Measurements from ENCODE around the gene MAMDC2. TPM values are rescaled to one million over a fixed set of nuclear protein-coding genes. Genes with fewer than 3 reads are reported as not detected.

MAMDC2 gene
- total and polyA plus RNA-seq, 2 donors (not counting 1 experiment from before 2014, with no cell fraction given), result 14.4 to 23.0 TPM

- H2AFZ ChIP-seq (ENCODE audit: low read length), result no peak overlapping the region
Observed at GRCh38 chr9:70020991-70021571, 22.6 kb upstream of the MAMDC2 start.

GRCh38 chr9:70028287-70028686 lies 15.4 kb upstream of the MAMDC2 start:
- Histone ChIP-seq H3K27ac (ENCODE audit: insufficient read depth, low read length) (no peak overlapping the region), H3K27me3 (ENCODE audit: control insufficient read depth, insufficient read depth, low read length) (no peaks in the 10 kb centered on the region), H3K9ac (ENCODE audit: insufficient read depth, low read length) (no peak overlapping the region)

More at GRCh38 chr9:70020991-70021571, 22.6 kb upstream of the MAMDC2 start:
- TF ChIP-seq EZH2 (IDR thresholded peaks at IDR 0.05; ENCODE audit: low read length, missing control alignments), result no peak
- no peak for TF ChIP-seq CTCF (conservative IDR thresholded peaks at IDR 0.05 in 1 of 2, IDR thresholded peaks at IDR 0.05 in 1 of 2; ENCODE audit: low read depth in 1 of 2, low read length in 2 of 2)
- no peak overlapping the region for H3K4me3 ChIP-seq (replicated peaks in 1 of 4; ENCODE audit: control extremely low read depth in 1 of 4, insufficient read depth in 1 of 4, low read depth in 3 of 4, low read length in 4 of 4)
- no peaks in the 10 kb centered on the region for H3K36me3 ChIP-seq (ENCODE audit: control insufficient read depth, insufficient read depth, low read length)
- no peak overlapping the region for H3K9ac ChIP-seq (ENCODE audit: insufficient read depth, low read length)
- peak overlapping the region; percentile 40 for H3K27ac ChIP-seq (ENCODE audit: insufficient read depth, low read length)
- peaks cover 4% of the 10 kb centered on the region for H3K4me1 ChIP-seq (ENCODE audit: control insufficient read depth, extremely low read depth, insufficient read depth, low read length)
- H3K4me2 ChIP-seq (ENCODE audit: extremely low read depth, insufficient read depth, low read length), result peak overlapping the region; percentile 57
- no peaks in the 10 kb centered on the region for H3K27me3 ChIP-seq (ENCODE audit: control insufficient read depth, insufficient read depth, low read length)
- DNase-seq (ENCODE audit: low read depth in 2 of 2), result peak; percentile 82 to 96
- H4K20me1 ChIP-seq (ENCODE audit: control insufficient read depth, extremely low read depth, insufficient read depth, low read length), result no peaks in the 10 kb centered on the region
- no peaks in the 10 kb centered on the region for H3K9me3 ChIP-seq (ENCODE audit: control insufficient read depth, insufficient read depth, low read depth, low read length)
- H3K79me2 ChIP-seq (ENCODE audit: control insufficient read depth, insufficient read depth, low read length), result no peaks in the 10 kb centered on the region

GRCh38 chr9:70030156-70030555 lies 13.5 kb upstream of the MAMDC2 start:
- no peaks in the 10 kb centered on the region for H3K79me2 ChIP-seq (ENCODE audit: control insufficient read depth, insufficient read depth, low read length)
- no peaks in the 10 kb centered on the region for H4K20me1 ChIP-seq (ENCODE audit: control insufficient read depth, extremely low read depth, insufficient read depth, low read length)
- H3K9ac ChIP-seq (ENCODE audit: insufficient read depth, low read length), result no peak overlapping the region
- H3K9me3 ChIP-seq (ENCODE audit: control insufficient read depth, insufficient read depth, low read depth, low read length), result no peaks in the 10 kb centered on the region
- H3K4me2 ChIP-seq (ENCODE audit: extremely low read depth, insufficient read depth, low read length), result no peak overlapping the region
- H2AFZ ChIP-seq (ENCODE audit: low read length), result no peak overlapping the region
- TF ChIP-seq CTCF (conservative IDR thresholded peaks at IDR 0.05 in 1 of 2, IDR thresholded peaks at IDR 0.05 in 1 of 2; ENCODE audit: low read depth in 1 of 2, low read length in 2 of 2), result no peak
- TF ChIP-seq EZH2 (IDR thresholded peaks at IDR 0.05; ENCODE audit: low read length, missing control alignments), result no peak
- peak; percentile 23 to 39 for DNase-seq (ENCODE audit: low read depth in 2 of 2)
- H3K27ac ChIP-seq (ENCODE audit: insufficient read depth, low read length), result no peak overlapping the region
- no peak overlapping the region for H3K4me3 ChIP-seq (replicated peaks in 1 of 4; ENCODE audit: control extremely low read depth in 1 of 4, insufficient read depth in 1 of 4, low read depth in 3 of 4, low read length in 4 of 4)
- no peaks in the 10 kb centered on the region for H3K4me1 ChIP-seq (ENCODE audit: control insufficient read depth, extremely low read depth, insufficient read depth, low read length)
- H3K27me3 ChIP-seq (ENCODE audit: control insufficient read depth, insufficient read depth, low read length), result no peaks in the 10 kb centered on the region
- H3K36me3 ChIP-seq (ENCODE audit: control insufficient read depth, insufficient read depth, low read length), result no peaks in the 10 kb centered on the region

More at GRCh38 chr9:70028287-70028686, 15.4 kb upstream of the MAMDC2 start:
- Histone ChIP-seq H3K4me3 (replicated peaks in 1 of 4; ENCODE audit: control extremely low read depth in 1 of 4, insufficient read depth in 1 of 4, low read depth in 3 of 4, low read length in 4 of 4) (no peak overlapping the region), H2AFZ (ENCODE audit: low read length) (no peak overlapping the region), H3K4me2 (ENCODE audit: extremely low read depth, insufficient read depth, low read length) (no peak overlapping the region), H3K9me3 (ENCODE audit: control insufficient read depth, insufficient read depth, low read depth, low read length) (no peaks in the 10 kb centered on the region), H4K20me1 (ENCODE audit: control insufficient read depth, extremely low read depth, insufficient read depth, low read length) (no peaks in the 10 kb centered on the region), H3K4me1 (ENCODE audit: control insufficient read depth, extremely low read depth, insufficient read depth, low read length) (no peaks in the 10 kb centered on the region), H3K79me2 (ENCODE audit: control insufficient read depth, insufficient read depth, low read length) (no peaks in the 10 kb centered on the region), H3K36me3 (ENCODE audit: control insufficient read depth, insufficient read depth, low read length) (no peaks in the 10 kb centered on the region)
- TF ChIP-seq EZH2 (IDR thresholded peaks at IDR 0.05; ENCODE audit: low read length, missing control alignments) (no peak), CTCF (conservative IDR thresholded peaks at IDR 0.05 in 1 of 2, IDR thresholded peaks at IDR 0.05 in 1 of 2; ENCODE audit: low read depth in 1 of 2, low read length in 2 of 2) (no peak)
- DNase-seq (ENCODE audit: low read depth in 2 of 2), result no peak
